HG02798 (cell line): Measurements from ENCODE around the gene GSTT2B.
"Not testable (repeated sequence)": the region's sequence is repeated elsewhere in the genome, so short reads cannot be mapped to it uniquely, and the experiment has no call there.

ENCODE experiments used
- ATAC-seq: cut with Tn5 transposase; IDR thresholded peaks from one replicate; pipeline ENCODE4 v1.9.1; 2021; ENCODE audit warnings: mild to moderate bottlenecking; ENCODE audit not compliant: unreplicated experiment, poor library complexity

GSTT2B gene

DNA sequence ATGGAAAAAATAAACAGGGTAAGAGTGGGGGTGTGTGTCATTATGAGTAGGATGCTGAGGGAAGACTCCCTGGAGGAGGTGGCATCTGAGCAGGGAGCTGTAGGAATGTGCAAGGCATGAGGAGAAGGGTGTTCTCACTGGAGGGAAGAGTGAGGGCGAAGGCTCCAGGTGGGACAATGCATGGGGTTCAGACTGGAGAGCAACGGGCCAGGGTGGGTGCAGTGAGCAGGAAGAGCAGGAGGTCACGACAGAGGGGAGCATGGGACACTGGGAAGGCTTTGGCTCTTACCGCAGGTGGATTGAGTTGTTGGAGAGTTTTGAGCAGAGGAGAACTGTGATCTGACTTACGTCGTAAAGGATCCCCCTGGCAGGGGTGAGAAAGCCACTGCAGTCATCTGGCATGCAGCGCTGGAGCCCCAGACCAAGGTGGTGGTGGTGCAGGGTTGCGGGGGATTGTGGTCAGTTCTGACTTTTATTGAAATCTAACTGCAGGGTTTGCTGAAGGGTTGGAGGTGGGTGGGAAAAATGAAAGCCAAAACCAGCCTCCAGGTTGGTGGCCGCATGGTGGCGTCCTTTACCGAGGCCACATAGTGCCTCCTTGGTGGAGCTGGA, 8.1 kb downstream of the GSTT2B start:
- not testable (repeated sequence) for ATAC-seq

GRCh38 chr22:23951383-23951782, 9.6 kb downstream of the GSTT2B start:
- ATAC-seq: not testable (repeated sequence)

DNA sequence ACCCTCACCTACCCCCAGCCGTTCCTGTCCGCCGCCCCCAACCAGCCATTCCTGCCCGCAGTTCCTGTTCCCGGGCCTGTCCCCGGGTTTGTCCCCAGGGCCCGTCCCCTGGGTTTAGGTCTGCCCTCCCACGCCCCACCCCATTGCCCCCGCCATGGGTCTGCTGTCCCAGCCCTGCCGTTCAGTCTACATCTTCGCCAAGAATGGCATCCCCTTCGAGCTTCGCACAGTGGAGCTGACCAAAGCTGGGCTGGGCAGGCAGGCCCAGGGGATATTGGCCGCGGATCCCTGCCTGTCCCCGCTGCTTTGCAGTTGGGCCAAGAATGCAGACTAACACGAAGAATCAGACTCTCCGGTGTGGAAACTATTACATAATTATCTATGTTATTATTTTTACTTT, 11.2 kb downstream of the GSTT2B start:
- ATAC-seq: not testable (repeated sequence)

DNA sequence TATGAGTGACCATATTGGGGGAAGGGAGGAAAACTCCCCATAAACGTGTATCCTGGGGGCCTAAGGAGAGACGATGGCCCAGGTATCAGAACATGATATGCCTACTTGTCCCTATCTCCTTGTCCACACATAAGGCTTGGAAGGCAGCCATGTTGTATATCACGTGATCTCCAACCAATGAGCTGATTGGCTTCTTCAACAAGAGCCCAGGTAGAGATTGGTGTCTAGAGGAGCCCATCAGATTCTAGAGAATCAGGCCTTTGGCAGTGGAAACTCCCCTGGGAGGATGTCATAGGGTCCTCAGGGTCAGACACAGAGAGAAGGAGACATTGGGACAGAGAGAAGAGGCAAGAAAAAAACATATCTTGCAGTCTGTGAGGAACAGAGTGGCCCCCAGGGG, 13.6 kb downstream of the GSTT2B start:
- not testable (repeated sequence) for ATAC-seq

- ATAC-seq: not testable (repeated sequence)
These were observed 20.8 kb downstream of the GSTT2B start for GRCh38 chr22:23940166-23940565.

GRCh38 chr22:23939017-23939357, 22.0 kb downstream of the GSTT2B start:
- no peak for ATAC-seq

- no peak for ATAC-seq
These were observed 22.5 kb downstream of the GSTT2B start for GRCh38 chr22:23938328-23939016.

DNA sequence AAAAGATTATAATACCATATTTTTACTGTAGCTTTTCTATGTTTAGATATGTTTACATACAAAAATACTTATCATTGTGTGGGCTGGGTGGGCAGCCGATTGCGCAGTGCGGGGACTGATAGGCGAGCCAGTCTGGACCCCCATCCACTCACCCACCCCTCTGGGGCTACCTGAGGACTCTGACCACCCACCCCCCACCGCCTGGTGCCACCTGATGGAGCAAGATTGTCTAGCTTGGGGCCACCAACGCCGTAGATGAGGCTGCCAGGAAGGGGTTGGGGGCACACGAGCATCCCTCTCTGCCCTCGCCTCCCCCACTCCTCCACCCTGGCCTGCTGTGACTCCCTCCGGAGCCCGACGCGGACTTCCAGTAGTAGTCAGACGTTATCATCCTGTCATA, 34.4 kb downstream of the GSTT2B start:
- no peak for ATAC-seq

- ATAC-seq: no peak
These were observed 35.9 kb downstream of the GSTT2B start for GRCh38 chr22:23925020-23925606.

DNA sequence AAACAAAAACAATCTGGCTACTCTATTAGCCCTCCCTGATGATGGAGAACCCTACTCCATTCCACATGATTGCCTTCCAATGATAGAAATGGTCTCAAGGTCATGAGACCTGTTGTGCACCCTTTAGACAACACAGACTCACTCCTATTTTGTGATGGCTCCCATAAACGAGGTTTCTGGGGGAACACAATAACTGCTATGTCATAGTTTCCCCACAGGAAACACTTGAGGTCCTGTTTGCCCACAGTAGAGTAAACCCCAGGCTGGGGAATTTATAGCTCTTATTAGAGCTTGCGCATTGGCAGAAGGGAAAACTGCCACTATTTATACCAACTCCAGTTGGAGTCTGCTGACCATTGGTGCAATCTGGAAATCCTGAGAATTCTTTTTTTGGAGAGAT, 38.1 kb downstream of the GSTT2B start:
- no peak for ATAC-seq

DNA sequence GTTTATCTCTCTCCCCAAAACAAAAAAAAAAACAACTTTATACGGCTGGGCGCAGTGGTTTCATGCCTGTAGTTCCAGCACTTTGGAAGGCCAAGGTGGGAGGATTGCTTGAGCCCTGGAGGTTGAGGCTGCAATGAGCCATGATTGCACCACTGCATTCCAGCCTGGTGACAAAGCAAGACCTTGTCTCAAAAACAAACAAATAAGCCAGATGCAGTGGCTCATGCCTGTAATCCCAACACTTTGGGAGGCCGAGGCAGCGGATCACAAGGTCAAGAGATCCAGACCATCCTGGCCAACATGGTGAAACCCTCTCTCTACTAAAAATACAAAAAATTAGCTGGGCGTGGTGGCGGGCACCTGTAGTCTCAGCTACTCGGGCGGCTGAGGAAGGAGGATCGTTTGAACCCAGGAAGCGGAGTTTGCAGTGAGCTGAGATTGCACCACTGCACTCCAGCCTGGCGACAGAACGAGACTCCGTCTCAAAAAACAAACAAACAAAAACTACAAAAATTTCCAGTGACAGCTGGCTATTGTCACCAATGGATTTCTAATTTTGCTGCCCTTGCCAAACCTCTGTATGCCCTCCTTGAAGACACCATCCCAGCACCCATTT, 39.3 kb downstream of the GSTT2B start:
- not testable (repeated sequence) for ATAC-seq

- ATAC-seq: not testable (repeated sequence)
These were observed 40.8 kb downstream of the GSTT2B start for GRCh38 chr22:23920267-23920611.

GRCh38 chr22:23915290-23915689, 45.7 kb downstream of the GSTT2B start:
- ATAC-seq: no peak

- peak; percentile 98 for ATAC-seq
These were observed 47.2 kb downstream of the GSTT2B start for GRCh38 chr22:23913661-23914353.

DNA sequence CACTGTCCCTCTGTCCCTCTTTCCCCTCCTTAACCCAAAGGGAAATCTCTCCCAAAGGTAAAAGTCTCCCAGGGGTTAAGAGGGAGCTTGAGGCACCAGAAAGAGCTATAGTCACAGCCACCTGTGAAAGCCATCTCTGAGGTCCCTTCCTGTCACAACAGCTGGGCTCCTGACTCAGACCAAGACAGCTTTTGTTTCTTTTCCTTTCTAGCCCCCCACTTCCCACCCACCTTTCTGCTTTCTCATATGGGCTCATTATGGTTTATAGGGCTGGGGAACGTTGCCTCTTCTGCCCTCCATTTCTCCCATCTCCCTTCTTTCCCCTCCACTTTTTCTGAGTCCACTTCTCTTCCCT, 47.7 kb downstream of the GSTT2B start:
- no peak for ATAC-seq

DNA sequence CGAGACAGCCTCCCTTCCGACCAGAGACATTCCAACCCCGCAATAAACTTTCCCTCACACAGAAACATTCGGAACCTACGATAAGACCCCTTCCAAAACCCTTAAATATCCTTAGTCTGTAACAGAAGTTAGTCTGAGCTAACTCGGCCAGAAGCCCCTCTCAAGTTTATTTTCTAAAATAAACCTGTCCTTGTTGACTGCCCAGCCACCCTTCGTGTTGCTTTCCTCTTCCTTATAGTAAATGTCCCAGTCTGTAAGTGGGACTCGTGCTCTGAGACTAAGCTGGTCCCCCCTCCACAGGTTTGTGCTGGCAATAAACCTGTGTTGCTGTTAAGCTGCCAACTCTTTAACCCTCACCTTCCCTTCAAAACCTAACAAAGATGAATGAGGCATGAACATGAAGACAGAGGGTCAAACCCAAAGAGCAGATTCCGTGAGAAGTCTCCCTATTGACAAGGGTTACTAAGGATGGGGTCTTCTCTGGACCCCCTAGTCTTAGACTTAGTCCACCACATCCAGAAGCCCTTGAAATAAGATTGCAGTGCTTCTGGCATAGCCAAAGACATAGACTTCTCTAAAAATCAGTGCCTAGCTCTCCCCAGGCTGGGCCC, 48.6 kb downstream of the GSTT2B start:
- no peak for ATAC-seq

DNA sequence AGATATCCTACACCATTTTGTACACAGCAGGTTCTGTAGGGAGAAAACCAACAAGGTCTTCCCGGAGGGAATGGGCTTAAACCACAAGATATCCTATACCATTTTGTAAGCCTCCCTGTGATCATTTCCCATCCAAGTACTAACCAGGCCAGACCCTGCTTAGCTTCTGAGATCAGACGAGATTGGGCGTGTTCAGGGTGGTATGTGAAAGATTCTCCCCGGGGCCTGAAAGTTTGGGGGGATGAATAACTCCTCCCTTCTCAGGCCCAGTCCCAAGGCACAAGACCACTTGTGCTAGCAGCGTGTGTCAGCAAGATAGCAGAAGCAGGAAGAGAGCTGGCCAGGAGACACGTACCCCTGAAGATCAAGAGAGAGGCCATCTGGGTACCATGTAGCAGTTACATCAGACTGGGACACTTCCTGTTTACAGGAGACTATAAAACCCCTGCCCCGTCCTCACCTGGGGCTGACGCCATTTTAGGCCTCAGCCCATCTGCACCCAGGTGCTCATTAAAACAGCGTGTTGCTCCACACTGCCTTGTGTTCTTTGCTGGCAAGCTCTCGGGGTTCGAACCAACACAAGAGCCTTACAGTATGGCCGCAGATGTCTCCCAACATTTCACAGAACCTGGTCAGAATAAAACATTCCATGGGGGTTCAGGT, 49.5 kb downstream of the GSTT2B start:
- no peak for ATAC-seq

- ATAC-seq: no peak
These were observed 50.4 kb downstream of the GSTT2B start for GRCh38 chr22:23910496-23911190.

DNA sequence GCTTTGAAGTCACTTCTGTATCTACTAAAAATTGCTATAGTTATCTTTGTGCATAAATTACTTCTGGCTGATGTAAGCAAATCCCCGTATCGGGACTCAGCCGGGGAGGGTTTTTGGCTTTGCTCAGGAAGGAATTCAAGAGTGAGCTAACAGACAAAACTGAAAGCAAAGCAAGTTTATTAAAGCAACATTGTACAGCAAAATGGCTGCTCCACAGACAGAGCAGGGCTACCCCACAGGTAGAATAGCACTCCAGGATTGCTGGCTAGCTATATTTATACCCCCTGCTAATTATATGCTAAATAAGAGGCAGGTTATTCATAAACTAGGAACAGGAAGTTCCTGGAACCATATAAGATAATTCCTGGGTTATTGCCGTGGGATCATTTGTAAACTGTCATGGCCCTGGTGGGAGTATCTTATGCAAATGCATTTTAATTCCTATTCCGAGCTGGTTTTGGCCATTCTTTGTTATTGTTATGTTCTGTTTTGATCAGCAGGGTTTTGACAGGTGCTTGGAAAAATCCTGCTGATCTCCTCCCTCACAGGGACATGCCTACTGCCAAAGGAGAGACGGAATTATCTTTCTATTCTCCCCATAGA, 51.6 kb downstream of the GSTT2B start:
- ATAC-seq: no peak
